Measurements from ENCODE around the gene TMEM63C.

- TF ChIP-seq POLR2A (IDR thresholded peaks at IDR 0.05; ENCODE audit: low read length) = no peak
- TF ChIP-seq GATA1 (IDR thresholded peaks at IDR 0.05; ENCODE audit: low read depth, low read length) = no peak
Observed at GRCh38 chr14:77259025-77259715, 77.6 kb downstream of the TMEM63C start.
